MM.1S (cell line): ENCODE data around the gene VSIG10L2.
A peak's percentile ranks its signal among the peaks of the same experiment; 100 is the strongest.

Experiments
- DNase-seq: peaks from one replicate; pipeline ENCODE4 v3.0.0-alpha.2; 2015
- H2AFZ ChIP-seq: fragments of 300-600 bp; sonication (generic); 2 replicates; pipeline ENCODE4 v1.6.0; 2016; ENCODE audit warnings: antibody characterized with exemption, low read length
- H3F3A ChIP-seq: fragments of 300-600 bp; sonication (generic); 2 replicates; pipeline ENCODE4 v1.6.1; 2016; ENCODE audit warnings: mild to moderate bottlenecking, antibody characterized with exemption, low read length, moderate library complexity, mixed read lengths; ENCODE audit not compliant: insufficient read depth
- H3K27ac ChIP-seq: fragments of 300-600 bp; sonication (generic); 2 replicates; pipeline ENCODE4 v1.5.1; 2016; ENCODE audit warnings: mild to moderate bottlenecking, low read length
- H3K27me3 ChIP-seq: fragments of 300-600 bp; sonication (generic); replicated peaks from 2 replicates; pipeline ENCODE4 v1.6.0; 2016; ENCODE audit warnings: low read length; ENCODE audit not compliant: insufficient read depth
- H3K36me3 ChIP-seq: fragments of 300-600 bp; sonication (generic); replicated peaks from 2 replicates; pipeline ENCODE4 v1.6.1; 2016; ENCODE audit warnings: mild to moderate bottlenecking, low read length, mixed read lengths; ENCODE audit not compliant: insufficient read depth
- H3K4me1 ChIP-seq: fragments of 300-600 bp; sonication (generic); 2 replicates; pipeline ENCODE4 v1.6.1; 2016; ENCODE audit warnings: low read length, mixed read lengths
- H3K4me2 ChIP-seq: fragments of 300-600 bp; sonication (generic); 2 replicates; pipeline ENCODE4 v1.6.0; 2016; ENCODE audit warnings: low read depth, low read length
- H3K4me3 ChIP-seq: fragments of 300-600 bp; sonication (generic); 2 replicates; pipeline ENCODE4 v1.5.1; 2016; ENCODE audit warnings: low read length, mixed read lengths
- H3K79me2 ChIP-seq: fragments of 300-600 bp; sonication (generic); 2 replicates; pipeline ENCODE4 v1.6.1; 2016; ENCODE audit warnings: mixed run types, low read length, mixed read lengths
- H3K9ac ChIP-seq: fragments of 300-600 bp; sonication (generic); 2 replicates; pipeline ENCODE4 v1.6.1; 2016; ENCODE audit warnings: low read length, mixed read lengths
- H3K9me2 ChIP-seq: fragments of 300-600 bp; sonication (generic); replicated peaks from 2 replicates; pipeline ENCODE4 v1.6.1; 2016; ENCODE audit warnings: mild to moderate bottlenecking, low read length, mixed read lengths; ENCODE audit not compliant: insufficient read depth
- H3K9me3 ChIP-seq: fragments of 300-600 bp; sonication (generic); replicated peaks from 2 replicates; pipeline ENCODE4 v1.6.1; 2016; ENCODE audit warnings: mild to moderate bottlenecking, low read length, mixed read lengths; ENCODE audit not compliant: insufficient read depth
- H4K20me1 ChIP-seq: fragments of 300-600 bp; sonication (generic); 2 replicates; pipeline ENCODE4 v1.6.1; 2016; ENCODE audit warnings: mild to moderate bottlenecking, low read length, moderate library complexity, mixed read lengths; ENCODE audit not compliant: insufficient read depth
- CTCF ChIP-seq: fragments of 300-600 bp; sonication (generic); IDR thresholded peaks from 2 replicates; pipeline ENCODE4 v1.5.1; 2016; ENCODE audit warnings: antibody characterized with exemption, low read length, mixed read lengths
- EZH2 ChIP-seq: fragments of 300-600 bp; sonication (generic); optimal IDR thresholded peaks from 2 replicates; pipeline ENCODE3; 2017; ENCODE audit warnings: low read depth, mild to moderate bottlenecking, antibody characterized with exemption, low read length, mixed read lengths
- EZH2phosphoT487 ChIP-seq: fragments of 300-600 bp; sonication (generic); IDR thresholded peaks from 2 replicates; pipeline ENCODE4 v1.6.1; 2018; ENCODE audit warnings: antibody characterized with exemption, low read length

The VSIG10L2 gene

DNA sequence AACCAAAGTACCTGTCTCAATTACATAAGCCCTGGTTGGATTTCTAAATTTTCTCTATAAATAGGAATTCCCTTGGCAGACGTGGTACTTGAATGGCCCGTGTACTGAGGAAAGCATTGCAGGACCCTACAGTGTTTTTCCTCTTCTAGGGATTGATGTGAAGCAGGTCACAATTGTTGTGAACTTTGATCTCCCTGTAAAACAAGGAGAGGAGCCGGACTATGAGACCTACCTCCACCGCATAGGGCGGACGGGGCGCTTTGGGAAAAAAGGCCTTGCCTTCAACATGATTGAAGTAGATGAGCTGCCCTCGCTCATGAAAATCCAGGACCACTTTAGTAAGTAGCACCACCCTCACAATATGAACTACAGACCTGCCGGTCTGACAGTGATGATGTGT is 24.8 kb upstream of the VSIG10L2 start:
- Histone ChIP-seq H4K20me1 (no peaks in the 10 kb centered on the region), H3K36me3 (no peaks in the 10 kb centered on the region), H3K9me2 (no peaks in the 10 kb centered on the region), H3K4me2 (no peak overlapping the region), H3K9ac (no peak overlapping the region), H3K79me2 (no peaks in the 10 kb centered on the region), H3F3A (no peaks in the 10 kb centered on the region), H3K4me3 (no peak overlapping the region), H3K27me3 (no peaks in the 10 kb centered on the region), H3K27ac (no peak overlapping the region), H3K4me1 (no peaks in the 10 kb centered on the region), H2AFZ (no peak overlapping the region), H3K9me3 (no peaks in the 10 kb centered on the region)
- DNase-seq = no peak
- TF ChIP-seq EZH2 = no peak
- TF ChIP-seq EZH2phosphoT487 = no peak
- TF ChIP-seq CTCF = no peak

GRCh38 chr11:125922156-125922555 is 23.7 kb upstream of the VSIG10L2 start:
- H4K20me1 ChIP-seq = no peaks in the 10 kb centered on the region
- no peak overlapping the region for H3K4me3 ChIP-seq
- H2AFZ ChIP-seq = no peak overlapping the region
- H3K4me1 ChIP-seq = no peaks in the 10 kb centered on the region
- no peaks in the 10 kb centered on the region for H3K36me3 ChIP-seq
- no peak overlapping the region for H3K9ac ChIP-seq
- H3K9me2 ChIP-seq = no peaks in the 10 kb centered on the region
- no peak overlapping the region for H3K4me2 ChIP-seq
- no peak for DNase-seq
- no peaks in the 10 kb centered on the region for H3F3A ChIP-seq
- no peak overlapping the region for H3K27ac ChIP-seq
- H3K9me3 ChIP-seq = no peaks in the 10 kb centered on the region
- no peaks in the 10 kb centered on the region for H3K79me2 ChIP-seq
- H3K27me3 ChIP-seq = no peaks in the 10 kb centered on the region
- TF ChIP-seq EZH2 = no peak
- TF ChIP-seq EZH2phosphoT487 = no peak
- no peak for TF ChIP-seq CTCF

DNA sequence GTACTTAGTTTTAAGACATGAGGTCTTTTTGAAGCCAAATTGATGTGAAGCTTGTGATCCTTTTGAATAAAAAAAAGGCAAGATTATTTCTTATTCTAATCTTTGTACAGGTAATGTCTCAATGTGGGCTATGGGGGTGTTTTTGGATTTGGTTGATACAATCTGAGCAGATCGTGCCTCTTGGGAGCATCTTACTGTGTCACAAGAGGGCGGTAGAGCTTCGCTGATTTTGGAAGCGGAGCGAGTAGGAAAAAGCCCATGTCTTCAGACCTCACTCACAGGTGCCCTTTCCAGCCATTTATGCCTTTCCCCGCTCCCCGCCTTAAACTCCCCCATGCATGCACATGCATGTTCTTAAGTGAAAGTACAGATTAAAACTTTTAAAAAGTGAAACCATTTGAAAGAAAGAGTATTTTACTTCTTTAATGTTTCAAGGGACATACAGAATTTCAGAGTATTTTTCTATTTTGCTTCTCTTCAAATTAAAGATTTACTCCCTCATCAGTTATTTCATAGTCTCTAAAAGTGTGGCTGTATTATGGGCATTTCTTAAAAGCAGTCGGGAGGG is 22.7 kb upstream of the VSIG10L2 start:
- TF ChIP-seq EZH2phosphoT487 (no peak), EZH2 (no peak), CTCF (peak; percentile 79)
- no peaks in the 10 kb centered on the region for H3K79me2 ChIP-seq
- H3K9ac ChIP-seq = no peak overlapping the region
- H3K4me2 ChIP-seq = no peak overlapping the region
- no peaks in the 10 kb centered on the region for H3K36me3 ChIP-seq
- no peaks in the 10 kb centered on the region for H3K4me1 ChIP-seq
- no peak overlapping the region for H3K27ac ChIP-seq
- no peaks in the 10 kb centered on the region for H3F3A ChIP-seq
- no peaks in the 10 kb centered on the region for H3K9me2 ChIP-seq
- no peak overlapping the region for H2AFZ ChIP-seq
- H4K20me1 ChIP-seq = no peaks in the 10 kb centered on the region
- no peaks in the 10 kb centered on the region for H3K9me3 ChIP-seq
- no peak overlapping the region for H3K4me3 ChIP-seq
- peak; percentile 88 for DNase-seq
- H3K27me3 ChIP-seq = no peaks in the 10 kb centered on the region
